ENCODE data around the gene C5AR1.
"Not testable (repeated sequence)": the region's sequence is repeated elsewhere in the genome, so short reads cannot be mapped to it uniquely, and the experiment has no call there.

GRCh38 chr19:47300867-47301266 lies 8.8 kb upstream of the C5AR1 start:
- TF ChIP-seq CTCF, POLR2A (IDR thresholded peaks at IDR 0.05): not testable (repeated sequence)

Data from Peyer's patch (tissue), 4 donors.